Thyroid gland (tissue), 4 donors: ENCODE measurements around the gene WNT7B. TPM values are rescaled to one million over a fixed set of nuclear protein-coding genes. Genes with fewer than 3 reads are reported as not detected.

ENCODE experiments used
- DNase-seq, 2 donors: peaks; one replicate each; pipeline ENCODE4 v3.0.0-alpha.2; 2019
- H3K27ac ChIP-seq, 3 donors: fragments of 200-600 bp; sonication (generic); 1 replicate in 2 of 3; 2 replicates in 1 of 3; pipeline ENCODE4 v1.5.1; 2016 to 2019; ENCODE audit warnings: mild to moderate bottlenecking in 1 of 3, moderate library complexity in 1 of 3
- H3K27me3 ChIP-seq: fragments of 200-600 bp; sonication (generic); one replicate; pipeline ENCODE4 v1.5.1; 2019
- H3K36me3 ChIP-seq, 2 donors: fragments of 200-600 bp; sonication (generic); one replicate each; pipeline ENCODE4 v1.5.1; 2016 to 2019
- H3K4me1 ChIP-seq, 2 donors: fragments of 200-600 bp; sonication (generic); one replicate each; pipeline ENCODE4 v1.5.1; 2017 to 2019
- H3K4me3 ChIP-seq, 3 donors: fragments of 200-600 bp; sonication (generic); replicated peaks in 1 of 3; 1 replicate in 2 of 3; 2 replicates in 1 of 3; pipeline ENCODE4 v1.5.1; 2016; ENCODE audit warnings: mild to moderate bottlenecking in 1 of 3
- H3K9me3 ChIP-seq: fragments of 200-600 bp; sonication (generic); one replicate; pipeline ENCODE4 v1.5.1; 2017
- POLR2A ChIP-seq, 2 donors: fragments of 450-650 bp; IDR thresholded peaks; one replicate each; pipeline ENCODE4 v1.6.1; 2017; ENCODE audit warnings: antibody characterized with exemption in 2 of 2, mild to moderate bottlenecking in 2 of 2, moderate library complexity in 1 of 2
- WGBS, 2 donors: methylation state at CpG; one replicate each; pipeline ENCODE4 v1.1.5; 2017; 5-methylcytosine and 5-hydroxymethylcytosine counted together
- intact Hi-C: fragments of 100-400 bp; cut with DNase I; formaldehyde crosslinking; loops from one replicate; pipeline ENCODE4 v1.15.1; 2023
- total RNA-seq, 4 donors: library from RNA; depleted of rRNA; stranded (reverse); fragments of >200 nt; gene quantifications; one replicate each; pipeline ENCODE4 v1.2.3, GENCODE V29; 2016
- TF ChIP-seq, protein P1 (sequence below), 6 experiments: fragments of 200-600 bp in 3 of 6; fragments of 450-650 bp in 3 of 6; sonication (generic) in 3 of 6; IDR thresholded peaks; one replicate each; pipeline ENCODE4 v1.5.1; 2016 to 2019; ENCODE audit warnings: antibody characterized with exemption in 6 of 6, mild to moderate bottlenecking in 2 of 6, inconsistent platforms in 1 of 6, moderate library complexity in 1 of 6

WNT7B gene
- total RNA-seq, 4 donors from 2014 or later = 0.83 to 4.3 (median 2.5) TPM; not detected in 1

DNA sequence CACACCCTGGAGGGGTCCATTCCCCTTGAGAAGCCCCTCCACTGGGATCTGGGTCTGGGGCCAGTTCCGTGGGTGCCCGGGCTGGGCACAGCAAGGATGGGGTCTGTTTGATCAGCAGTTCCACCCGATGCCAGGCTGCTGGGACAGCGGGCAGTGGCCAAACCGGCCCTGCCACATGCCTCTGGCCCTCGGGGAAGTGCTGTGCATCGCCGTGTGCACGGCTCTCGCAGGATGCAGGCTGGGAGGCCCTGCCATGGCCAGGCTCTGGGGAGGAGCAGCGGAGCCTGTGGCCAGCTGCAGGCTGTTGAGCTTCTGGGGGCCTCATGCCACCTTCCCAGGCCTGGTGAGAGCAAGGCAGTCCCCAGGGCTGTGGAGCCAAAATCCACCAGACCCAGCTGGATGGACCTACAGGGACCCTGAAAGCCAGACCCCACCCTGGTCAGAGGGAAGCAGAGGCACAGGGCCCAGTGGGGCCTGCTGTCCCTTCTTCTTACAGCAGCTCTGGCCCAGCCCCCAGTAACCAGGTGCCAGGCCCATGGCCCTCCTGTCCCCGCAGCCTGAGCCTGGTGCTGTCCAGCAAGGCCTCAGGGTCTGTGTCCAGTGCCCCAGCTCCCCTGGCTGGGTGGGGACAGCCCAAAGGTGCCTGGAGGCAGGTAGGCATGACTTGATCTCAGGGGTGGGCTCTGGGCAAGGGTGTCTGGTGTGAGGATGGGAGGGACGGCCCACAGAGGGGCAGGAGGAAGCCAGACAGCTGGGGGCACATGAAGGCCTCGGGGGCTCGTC lies 57.3 kb downstream of the WNT7B start:
- no peak overlapping the region for H3K4me3 ChIP-seq
- DNase-seq = peak; percentile 50 to 51
- no peak overlapping the region for H3K27ac ChIP-seq
- 87% methylated on average over 3 of the region's 15 CpGs; no CpG with 5 or more reads in 1 of the 2 donors for WGBS, 2 donors
- no peaks in the 10 kb centered on the region for H3K36me3 ChIP-seq
- no peaks in the 10 kb centered on the region for H3K9me3 ChIP-seq
- TF ChIP-seq POLR2A (IDR thresholded peaks at IDR 0.05) = no peak
- TF ChIP-seq, protein P1, sequence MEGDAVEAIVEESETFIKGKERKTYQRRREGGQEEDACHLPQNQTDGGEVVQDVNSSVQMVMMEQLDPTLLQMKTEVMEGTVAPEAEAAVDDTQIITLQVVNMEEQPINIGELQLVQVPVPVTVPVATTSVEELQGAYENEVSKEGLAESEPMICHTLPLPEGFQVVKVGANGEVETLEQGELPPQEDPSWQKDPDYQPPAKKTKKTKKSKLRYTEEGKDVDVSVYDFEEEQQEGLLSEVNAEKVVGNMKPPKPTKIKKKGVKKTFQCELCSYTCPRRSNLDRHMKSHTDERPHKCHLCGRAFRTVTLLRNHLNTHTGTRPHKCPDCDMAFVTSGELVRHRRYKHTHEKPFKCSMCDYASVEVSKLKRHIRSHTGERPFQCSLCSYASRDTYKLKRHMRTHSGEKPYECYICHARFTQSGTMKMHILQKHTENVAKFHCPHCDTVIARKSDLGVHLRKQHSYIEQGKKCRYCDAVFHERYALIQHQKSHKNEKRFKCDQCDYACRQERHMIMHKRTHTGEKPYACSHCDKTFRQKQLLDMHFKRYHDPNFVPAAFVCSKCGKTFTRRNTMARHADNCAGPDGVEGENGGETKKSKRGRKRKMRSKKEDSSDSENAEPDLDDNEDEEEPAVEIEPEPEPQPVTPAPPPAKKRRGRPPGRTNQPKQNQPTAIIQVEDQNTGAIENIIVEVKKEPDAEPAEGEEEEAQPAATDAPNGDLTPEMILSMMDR (IDR thresholded peaks at IDR 0.05) = no peak
- H3K27me3 ChIP-seq = no peaks in the 10 kb centered on the region
- peaks cover 5 to 19% of the 10 kb centered on the region in 2 donors for H3K4me1 ChIP-seq
- intact Hi-C loops = no loop called here

DNA sequence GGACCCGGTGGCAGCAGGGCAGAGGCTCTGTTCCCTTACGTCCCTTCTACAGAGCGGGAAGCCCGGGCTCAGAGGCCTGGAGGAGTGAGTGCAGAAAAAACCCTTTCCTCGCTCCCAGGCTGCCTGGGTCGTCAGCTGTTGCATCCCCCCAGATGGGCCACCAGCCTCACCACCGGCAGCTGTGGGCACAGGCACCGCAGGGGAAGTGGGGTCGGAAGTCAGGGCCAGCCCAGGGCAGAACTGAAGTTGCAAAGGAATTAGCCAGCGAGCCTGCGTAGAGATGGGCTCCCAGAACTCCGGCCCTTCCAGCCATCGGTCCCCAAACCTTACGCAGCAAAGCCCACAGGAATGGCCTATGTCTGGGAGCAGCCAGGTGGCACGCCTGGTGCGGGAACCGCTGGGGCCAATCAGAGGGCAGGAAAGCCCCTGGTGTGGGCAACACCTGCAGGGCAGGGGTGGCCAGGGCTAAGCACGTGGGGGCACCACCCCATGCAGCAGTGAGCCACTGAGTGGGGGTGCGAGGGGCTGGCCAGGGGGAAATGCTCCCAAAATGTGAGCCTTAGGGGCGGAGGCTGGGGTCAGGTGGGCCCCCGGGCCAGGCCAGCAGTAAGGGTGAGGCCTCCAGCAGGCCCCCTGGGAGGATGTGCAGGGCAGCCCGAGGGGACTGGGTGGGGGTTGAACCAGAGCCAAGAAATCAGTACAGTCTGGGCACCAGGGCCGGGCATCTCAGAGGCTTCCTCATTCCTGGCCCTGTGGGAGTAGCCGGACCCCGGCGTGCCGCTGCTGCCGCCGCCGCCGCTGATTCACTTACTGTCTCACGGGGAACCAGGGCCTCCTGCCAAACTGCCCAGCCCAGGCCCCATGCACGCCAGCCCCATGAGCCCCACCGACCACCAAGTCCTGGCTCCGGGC lies 58.2 kb downstream of the WNT7B start:
- Histone ChIP-seq H3K4me3 (no peak overlapping the region), H3K27ac (no peak overlapping the region), H3K9me3 (no peaks in the 10 kb centered on the region), H3K27me3 (no peaks in the 10 kb centered on the region), H3K36me3 (no peaks in the 10 kb centered on the region), H3K4me1 (peaks cover 5 to 13% of the 10 kb centered on the region in 2 donors)
- no peak for TF ChIP-seq POLR2A (IDR thresholded peaks at IDR 0.05)
- TF ChIP-seq, protein P1 (IDR thresholded peaks at IDR 0.05) = no peak
- WGBS, 2 donors = 79 to 80% methylated on average over 6 to 23 of the region's 35 CpGs
- DNase-seq = no peak
- intact Hi-C loops = no loop called here

DNA sequence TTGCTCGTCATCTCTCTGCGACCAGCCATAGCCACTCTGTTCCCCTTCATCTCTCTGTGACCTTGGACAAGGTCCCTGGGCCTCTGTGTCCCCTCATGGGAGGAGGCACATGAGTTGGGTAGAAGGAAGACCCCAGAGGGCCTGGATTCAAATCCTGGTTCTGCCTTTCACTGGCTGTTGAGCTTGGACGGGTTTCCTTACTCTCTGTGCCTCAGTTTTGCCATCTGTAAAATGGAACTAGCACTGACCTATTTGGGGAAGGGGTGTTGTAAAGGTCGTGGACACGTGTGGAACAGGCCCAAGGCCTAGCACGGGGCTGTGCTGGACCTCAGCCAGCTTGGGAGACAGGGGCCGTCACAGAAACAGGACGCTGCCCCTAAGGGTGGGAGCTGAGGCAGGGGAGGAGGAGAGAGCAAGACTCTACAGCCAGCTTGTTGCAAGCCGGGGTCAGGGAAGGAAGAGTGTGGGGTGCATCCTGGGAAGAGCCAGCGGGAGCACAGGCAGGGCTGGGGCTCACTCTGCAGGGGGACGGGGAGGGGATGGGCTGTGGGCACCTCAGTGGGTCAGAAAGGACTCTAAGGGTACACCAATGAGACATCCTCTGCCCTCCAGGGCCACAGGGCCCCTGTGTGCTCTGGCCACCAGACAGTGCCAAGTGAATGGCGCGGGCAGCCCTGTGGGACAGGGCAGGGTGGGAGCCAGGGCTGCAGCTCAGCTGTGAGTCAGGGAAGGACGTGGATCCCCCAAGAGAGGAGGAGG lies 59.1 kb downstream of the WNT7B start:
- no peak overlapping the region for H3K4me3 ChIP-seq
- no peaks in the 10 kb centered on the region for H3K27me3 ChIP-seq
- no peak for DNase-seq
- intact Hi-C loops = no loop called here
- H3K4me1 ChIP-seq = peaks cover 5 to 12% of the 10 kb centered on the region in 2 donors
- H3K27ac ChIP-seq = no peak overlapping the region
- 81 to 84% methylated on average over 13 to 14 of the region's 14 CpGs for WGBS, 2 donors
- H3K36me3 ChIP-seq = no peaks in the 10 kb centered on the region
- TF ChIP-seq, protein P1 (IDR thresholded peaks at IDR 0.05) = no peak
- no peak for TF ChIP-seq POLR2A (IDR thresholded peaks at IDR 0.05)
- no peaks in the 10 kb centered on the region for H3K9me3 ChIP-seq

DNA sequence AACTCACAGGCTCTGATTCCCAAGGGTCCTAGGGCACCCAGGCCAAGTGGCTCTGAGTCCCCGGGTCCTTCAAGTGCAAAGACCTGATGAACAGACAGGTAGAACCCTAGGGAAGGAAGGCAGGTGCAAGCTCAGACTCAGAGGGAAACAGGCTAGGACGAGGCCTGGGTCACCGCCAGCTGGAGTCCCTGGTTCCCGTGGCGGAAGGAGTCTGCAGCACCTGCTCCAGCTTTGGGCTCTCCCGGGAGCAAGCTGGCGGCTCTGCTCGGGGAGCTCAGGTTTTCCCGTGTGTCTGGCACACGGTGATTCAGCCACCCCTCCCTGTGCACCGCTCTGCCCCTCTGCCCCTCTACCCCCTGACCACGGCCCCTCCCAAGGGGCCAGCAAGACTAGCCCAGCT lies 59.8 kb downstream of the WNT7B start:
- Histone ChIP-seq H3K27me3 (no peaks in the 10 kb centered on the region), H3K4me3 (no peak overlapping the region), H3K4me1 (peaks cover 5 to 19% of the 10 kb centered on the region in 2 donors), H3K36me3 (no peaks in the 10 kb centered on the region), H3K27ac (no peak overlapping the region), H3K9me3 (no peaks in the 10 kb centered on the region)
- DNase-seq = no peak
- TF ChIP-seq, protein P1 (IDR thresholded peaks at IDR 0.05) = no peak
- TF ChIP-seq POLR2A (IDR thresholded peaks at IDR 0.05) = no peak
- WGBS, 2 donors = 77 to 98% methylated on average over 5 to 12 of the region's 12 CpGs
- intact Hi-C loops = no loop called here
